ENCODE data around the gene VEPH1.

VEPH1 gene

GRCh38 chr3:157443905-157444796 lies 59.1 kb downstream of the VEPH1 start:
- Histone ChIP-seq H3K36me3 (ENCODE audit: control insufficient read depth, insufficient read depth, low read length) (no peaks in the 10 kb centered on the region), H3K79me2 (ENCODE audit: control insufficient read depth, insufficient read depth, low read length) (no peaks in the 10 kb centered on the region), H3K4me2 (ENCODE audit: low read length) (no peak overlapping the region), H3K4me3 (ENCODE audit: low read length) (no peak overlapping the region), H3K4ac (ENCODE audit: low read depth, low read length) (no peak overlapping the region), H3K79me1 (ENCODE audit: low read length) (no peaks in the 10 kb centered on the region), H3K56ac (ENCODE audit: low read length) (no peak overlapping the region), H3K23ac (ENCODE audit: low read length) (no peak overlapping the region), H4K8ac (ENCODE audit: low read depth, low read length) (no peak overlapping the region), H4K5ac (ENCODE audit: low read length) (no peak overlapping the region), H3K4me1 (ENCODE audit: control insufficient read depth, low read depth, low read length) (no peaks in the 10 kb centered on the region), H2BK15ac (replicated peaks; ENCODE audit: low read depth) (no peak overlapping the region), H3K27me3 (ENCODE audit: insufficient read depth, low read length, poor library complexity) (no peaks in the 10 kb centered on the region), H2BK120ac (ENCODE audit: low read depth, low read length) (no peak overlapping the region), H2BK5ac (ENCODE audit: low read length) (no peak overlapping the region), H3K18ac (ENCODE audit: low read length) (no peak overlapping the region), H3K27ac (ENCODE audit: low read depth, low read length) (no peak overlapping the region), H2AK5ac (ENCODE audit: low read length) (no peak overlapping the region), H3K9ac (ENCODE audit: low read length) (no peak overlapping the region)
- DNase-seq: no peak
- WGBS (ENCODE audit: extremely low coverage, insufficient coverage, low lambda C conversion rate): no CpG with 5 or more reads among the region's 3 CpGs

- Histone ChIP-seq H3K27ac (ENCODE audit: low read depth, low read length) (no peak overlapping the region), H3K4ac (ENCODE audit: low read depth, low read length) (no peak overlapping the region), H3K36me3 (ENCODE audit: control insufficient read depth, insufficient read depth, low read length) (no peaks in the 10 kb centered on the region)
Measured at GRCh38 chr3:157442729-157443128, 60.5 kb downstream of the VEPH1 start.

GRCh38 chr3:157441102-157441624 lies 62.1 kb downstream of the VEPH1 start:
- Histone ChIP-seq H4K8ac (ENCODE audit: low read depth, low read length) (no peak overlapping the region), H3K4me2 (ENCODE audit: low read length) (no peak overlapping the region), H3K9ac (ENCODE audit: low read length) (no peak overlapping the region), H3K4me1 (ENCODE audit: control insufficient read depth, low read depth, low read length) (no peaks in the 10 kb centered on the region), H3K23ac (ENCODE audit: low read length) (no peak overlapping the region), H3K4ac (ENCODE audit: low read depth, low read length) (no peak overlapping the region), H3K4me3 (ENCODE audit: low read length) (no peak overlapping the region), H2BK120ac (ENCODE audit: low read depth, low read length) (no peak overlapping the region), H2AK5ac (ENCODE audit: low read length) (no peak overlapping the region), H4K5ac (ENCODE audit: low read length) (no peak overlapping the region), H3K56ac (ENCODE audit: low read length) (no peak overlapping the region), H3K36me3 (ENCODE audit: control insufficient read depth, insufficient read depth, low read length) (no peaks in the 10 kb centered on the region), H2BK15ac (replicated peaks; ENCODE audit: low read depth) (no peak overlapping the region), H3K79me2 (ENCODE audit: control insufficient read depth, insufficient read depth, low read length) (no peaks in the 10 kb centered on the region), H3K27me3 (ENCODE audit: insufficient read depth, low read length, poor library complexity) (no peaks in the 10 kb centered on the region), H2BK5ac (ENCODE audit: low read length) (no peak overlapping the region), H3K79me1 (ENCODE audit: low read length) (no peaks in the 10 kb centered on the region), H3K18ac (ENCODE audit: low read length) (no peak overlapping the region), H3K27ac (ENCODE audit: low read depth, low read length) (no peak overlapping the region)
- no CpG with 5 or more reads among the region's 2 CpGs for WGBS (ENCODE audit: extremely low coverage, insufficient coverage, low lambda C conversion rate)
- DNase-seq: no peak

More at GRCh38 chr3:157442729-157443128, 60.5 kb downstream of the VEPH1 start:
- Histone ChIP-seq H2BK120ac (ENCODE audit: low read depth, low read length) (no peak overlapping the region), H4K8ac (ENCODE audit: low read depth, low read length) (no peak overlapping the region), H4K5ac (ENCODE audit: low read length) (no peak overlapping the region), H3K4me2 (ENCODE audit: low read length) (no peak overlapping the region), H3K4me1 (ENCODE audit: control insufficient read depth, low read depth, low read length) (no peaks in the 10 kb centered on the region), H3K23ac (ENCODE audit: low read length) (no peak overlapping the region), H3K18ac (ENCODE audit: low read length) (no peak overlapping the region), H2AK5ac (ENCODE audit: low read length) (no peak overlapping the region), H3K56ac (ENCODE audit: low read length) (no peak overlapping the region), H3K79me1 (ENCODE audit: low read length) (no peaks in the 10 kb centered on the region), H2BK5ac (ENCODE audit: low read length) (no peak overlapping the region), H3K27me3 (ENCODE audit: insufficient read depth, low read length, poor library complexity) (no peaks in the 10 kb centered on the region), H3K79me2 (ENCODE audit: control insufficient read depth, insufficient read depth, low read length) (no peaks in the 10 kb centered on the region), H3K9ac (ENCODE audit: low read length) (no peak overlapping the region), H2BK15ac (replicated peaks; ENCODE audit: low read depth) (no peak overlapping the region), H3K4me3 (ENCODE audit: low read length) (no peak overlapping the region)
- no peak for DNase-seq
- no CpG with 5 or more reads among the region's 2 CpGs for WGBS (ENCODE audit: extremely low coverage, insufficient coverage, low lambda C conversion rate)

- H3K9ac ChIP-seq (ENCODE audit: low read length): peak overlapping the region; percentile 77
- peak overlapping the region; percentile 96 for H3K4me2 ChIP-seq (ENCODE audit: low read length)
- H4K5ac ChIP-seq (ENCODE audit: low read length): no peak overlapping the region
- H3K18ac ChIP-seq (ENCODE audit: low read length): no peak overlapping the region
- H3K27me3 ChIP-seq (ENCODE audit: insufficient read depth, low read length, poor library complexity): no peaks in the 10 kb centered on the region
- H3K79me2 ChIP-seq (ENCODE audit: control insufficient read depth, insufficient read depth, low read length): no peaks in the 10 kb centered on the region
- H4K8ac ChIP-seq (ENCODE audit: low read depth, low read length): no peak overlapping the region
- peak overlapping the region; percentile 92 for H3K56ac ChIP-seq (ENCODE audit: low read length)
- WGBS (ENCODE audit: extremely low coverage, insufficient coverage, low lambda C conversion rate): no CpG with 5 or more reads among the region's 22 CpGs
- no peak overlapping the region for H2BK5ac ChIP-seq (ENCODE audit: low read length)
- peak overlapping the region; percentile 61 for H3K4me3 ChIP-seq (ENCODE audit: low read length)
- no peaks in the 10 kb centered on the region for H3K36me3 ChIP-seq (ENCODE audit: control insufficient read depth, insufficient read depth, low read length)
- no peak overlapping the region for H3K27ac ChIP-seq (ENCODE audit: low read depth, low read length)
- no peak overlapping the region for H3K4ac ChIP-seq (ENCODE audit: low read depth, low read length)
- H2AK5ac ChIP-seq (ENCODE audit: low read length): no peak overlapping the region
- H3K23ac ChIP-seq (ENCODE audit: low read length): no peak overlapping the region
- H2BK15ac ChIP-seq (replicated peaks; ENCODE audit: low read depth): no peak overlapping the region
- DNase-seq: no peak
- H3K4me1 ChIP-seq (ENCODE audit: control insufficient read depth, low read depth, low read length): no peaks in the 10 kb centered on the region
- no peaks in the 10 kb centered on the region for H3K79me1 ChIP-seq (ENCODE audit: low read length)
- H2BK120ac ChIP-seq (ENCODE audit: low read depth, low read length): no peak overlapping the region
Measured at GRCh38 chr3:157438194-157438730, 65.0 kb downstream of the VEPH1 start.

GRCh38 chr3:157436583-157437291 lies 66.5 kb downstream of the VEPH1 start, which contains the start of gene PTX3:
Gene PTX3 (plus strand): TSS chr3:157436850. CDS start chr3:157436934, 84 bp downstream.
- Histone ChIP-seq H3K4me1 (ENCODE audit: control insufficient read depth, low read depth, low read length) (no peaks in the 10 kb centered on the region), H3K56ac (ENCODE audit: low read length) (peak within 1 kb of the TSS; percentile 92), H3K18ac (ENCODE audit: low read length) (no peak within 1 kb of the TSS), H3K27me3 (ENCODE audit: insufficient read depth, low read length, poor library complexity) (no peaks in the 10 kb centered on the region), H2AK5ac (ENCODE audit: low read length) (no peak within 1 kb of the TSS), H3K9ac (ENCODE audit: low read length) (peak within 1 kb of the TSS; percentile 77), H3K36me3 (ENCODE audit: control insufficient read depth, insufficient read depth, low read length) (no peaks in the 10 kb centered on the region), H3K4me3 (ENCODE audit: low read length) (peak within 1 kb of the TSS; percentile 38), H4K5ac (ENCODE audit: low read length) (no peak within 1 kb of the TSS), H3K79me1 (ENCODE audit: low read length) (no peaks in the 10 kb centered on the region), H3K23ac (ENCODE audit: low read length) (no peak within 1 kb of the TSS), H3K27ac (ENCODE audit: low read depth, low read length) (no peak within 1 kb of the TSS), H3K79me2 (ENCODE audit: control insufficient read depth, insufficient read depth, low read length) (no peaks in the 10 kb centered on the region), H4K8ac (ENCODE audit: low read depth, low read length) (peak within 1 kb of the TSS; percentile 28), H2BK15ac (replicated peaks; ENCODE audit: low read depth) (no peak within 1 kb of the TSS), H3K4ac (ENCODE audit: low read depth, low read length) (no peak within 1 kb of the TSS), H2BK120ac (ENCODE audit: low read depth, low read length) (no peak within 1 kb of the TSS), H3K4me2 (ENCODE audit: low read length) (peak within 1 kb of the TSS; percentile 96), H2BK5ac (ENCODE audit: low read length) (no peak within 1 kb of the TSS)
- no CpG with 5 or more reads among the region's 15 CpGs for WGBS (ENCODE audit: extremely low coverage, insufficient coverage, low lambda C conversion rate)
- peak; percentile 37 for DNase-seq

Measured in mesendoderm (in vitro differentiated cells).